ENCODE measurements around the gene RPRD1A. TPM values are rescaled to one million over a fixed set of nuclear protein-coding genes. Genes with fewer than 3 reads are reported as not detected.

RPRD1A gene
- total and polyA plus RNA-seq, 9 of the 15 experiments (the other 6 are each of a cell fraction or from before 2014, with no cell fraction given), result 30.2 to 142 (median 66.0) TPM

GRCh38 chr18:36075862-36076587 is 8.7 kb upstream of the RPRD1A start (continued):
- TF ChIP-seq ZBTB40 (IDR thresholded peaks at IDR 0.05) (no peak), ZBTB40 (CRISPR knock-in tag; IDR thresholded peaks at IDR 0.05) (no peak), SOX6 (IDR thresholded peaks at IDR 0.05) (0 out of 2 replicates have a peak, but pooled peaks have one; percentile 18), ELF1 (tag; IDR thresholded peaks at IDR 0.05) (no peak), JUN (IDR thresholded peaks at IDR 0.05; ENCODE audit: borderline replicate concordance, low read depth, low read length) (peak; percentile 72), JUN (CRISPR knock-in tag; IDR thresholded peaks at IDR 0.05; ENCODE audit: borderline replicate concordance) (no peak), CREB3L1 (IDR thresholded peaks at IDR 0.05; ENCODE audit: borderline replicate concordance, low read depth) (no peak), FOXK2 (conservative IDR thresholded peaks at IDR 0.05 in 1 of 2, IDR thresholded peaks at IDR 0.05 in 1 of 2; ENCODE audit: low read depth in 2 of 2) (peak; percentile 41 to 42; a peak in 2 of 4 replicates), MTF1 (CRISPR knock-in tag; IDR thresholded peaks at IDR 0.05; ENCODE audit: borderline replicate concordance) (no peak), CREM (IDR thresholded peaks at IDR 0.05; ENCODE audit: low read depth) (0 out of 2 replicates have a peak, but pooled peaks have one; percentile 12), SRSF9 (IDR thresholded peaks at IDR 0.05; ENCODE audit: borderline replicate concordance, low read depth, low read length) (no peak), ZBTB9 (CRISPR knock-in tag; IDR thresholded peaks at IDR 0.05) (no peak), EP300 (IDR thresholded peaks at IDR 0.05; ENCODE audit: low read length) (peak; percentile 54; the same call in 1 of the 2 replicates)
- TF ChIP-seq, protein P1, sequence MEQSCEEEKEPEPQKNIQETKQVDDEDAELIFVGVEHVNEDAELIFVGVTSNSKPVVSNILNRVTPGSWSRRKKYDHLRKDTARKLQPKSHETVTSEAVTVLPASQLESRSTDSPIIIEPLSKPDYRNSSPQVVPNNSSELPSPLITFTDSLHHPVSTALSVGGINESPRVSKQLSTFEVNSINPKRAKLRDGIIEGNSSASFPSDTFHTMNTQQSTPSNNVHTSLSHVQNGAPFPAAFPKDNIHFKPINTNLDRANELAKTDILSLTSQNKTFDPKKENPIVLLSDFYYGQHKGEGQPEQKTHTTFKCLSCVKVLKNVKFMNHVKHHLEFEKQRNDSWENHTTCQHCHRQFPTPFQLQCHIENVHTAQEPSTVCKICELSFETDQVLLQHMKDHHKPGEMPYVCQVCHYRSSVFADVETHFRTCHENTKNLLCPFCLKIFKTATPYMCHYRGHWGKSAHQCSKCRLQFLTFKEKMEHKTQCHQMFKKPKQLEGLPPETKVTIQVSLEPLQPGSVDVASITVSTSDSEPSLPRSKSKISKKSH (CRISPR knock-in tag; IDR thresholded peaks at IDR 0.05), result no peak
